Chondrocyte (in vitro differentiated cells): Measurements from ENCODE around the gene RAP2B. TPM values are rescaled to one million over a fixed set of nuclear protein-coding genes. Genes with fewer than 3 reads are reported as not detected.

ENCODE experiments used
- DNase-seq: peaks from one replicate; pipeline ENCODE4 v3.0.0; 2021; ENCODE audit warnings: mixed read lengths, low spot score
- H3K27ac Mint-ChIP-seq: one replicate; pipeline ENCODE4 v1.8.0; 2021; ENCODE audit warnings: mild to moderate bottlenecking, moderate library complexity, mixed read lengths; ENCODE audit not compliant: unreplicated experiment
- H3K27me3 Mint-ChIP-seq: 2 replicates; pipeline ENCODE4 v1.8.0; 2021; ENCODE audit warnings: low read depth, mixed read lengths
- H3K36me3 Mint-ChIP-seq: 2 replicates; pipeline ENCODE4 v1.8.0; 2021; ENCODE audit warnings: low read depth, mixed read lengths
- H3K4me1 Mint-ChIP-seq: 2 replicates; pipeline ENCODE4 v1.8.0; 2021; ENCODE audit warnings: low read depth, mild to moderate bottlenecking, mixed read lengths
- H3K4me3 Mint-ChIP-seq: one replicate; pipeline ENCODE4 v1.8.0; 2021; ENCODE audit warnings: mild to moderate bottlenecking, moderate library complexity, mixed read lengths; ENCODE audit not compliant: unreplicated experiment
- H3K9me3 Mint-ChIP-seq: 2 replicates; pipeline ENCODE4 v1.8.0; 2021; ENCODE audit warnings: low read depth, mixed read lengths
- CTCF ChIP-seq: fragments of 200-600 bp; sonication (generic); IDR thresholded peaks from 2 replicates; pipeline ENCODE4 v1.5.0; 2021; ENCODE audit warnings: antibody characterized with exemption, mild to moderate bottlenecking, moderate library complexity
- total RNA-seq: library from RNA; stranded (reverse); gene quantifications from 3 replicates; pipeline ENCODE4 v1.2.1, GENCODE V29; 2021

Gene RAP2B
- total RNA-seq, 1 donor from 2014 or later, result 11.0 TPM

GRCh38 chr3:153215966-153216365, 53.9 kb downstream of the RAP2B start:
- no peaks in the 10 kb centered on the region for H3K27me3 Mint-ChIP-seq
- no peak for DNase-seq
- no peaks in the 10 kb centered on the region for H3K36me3 Mint-ChIP-seq
- H3K4me3 Mint-ChIP-seq, result no peak overlapping the region
- no peaks in the 10 kb centered on the region for H3K9me3 Mint-ChIP-seq
- no peak overlapping the region for H3K27ac Mint-ChIP-seq
- H3K4me1 Mint-ChIP-seq, result peaks cover 8% of the 10 kb centered on the region
- TF ChIP-seq CTCF, result no peak

GRCh38 chr3:153216928-153217327, 54.9 kb downstream of the RAP2B start:
- Mint-ChIP-seq H3K36me3 (no peaks in the 10 kb centered on the region), H3K27me3 (no peaks in the 10 kb centered on the region), H3K4me3 (no peak overlapping the region), H3K27ac (no peak overlapping the region), H3K9me3 (no peaks in the 10 kb centered on the region), H3K4me1 (peaks cover 18% of the 10 kb centered on the region)
- no peak for TF ChIP-seq CTCF
- no peak for DNase-seq

- no peaks in the 10 kb centered on the region for H3K36me3 Mint-ChIP-seq
- no peak for TF ChIP-seq CTCF
- H3K4me1 Mint-ChIP-seq, result peaks cover 22% of the 10 kb centered on the region
- no peak overlapping the region for H3K27ac Mint-ChIP-seq
- DNase-seq, result no peak
- H3K27me3 Mint-ChIP-seq, result no peaks in the 10 kb centered on the region
- no peak overlapping the region for H3K4me3 Mint-ChIP-seq
- H3K9me3 Mint-ChIP-seq, result no peaks in the 10 kb centered on the region
Measured at GRCh38 chr3:153219146-153219545, 57.1 kb downstream of the RAP2B start.
